Endothelial cell of umbilical vein (primary cell): ENCODE measurements around the gene ABTB1.

Experiments used
- CTCF ChIP-seq, 2 donors: IDR thresholded peaks; 1 replicate in 1 of 2; 2 replicates in 1 of 2; pipeline ENCODE4 v1.5.1; 2011; ENCODE audit warnings: low read length in 2 of 2, mild to moderate bottlenecking in 2 of 2, moderate library complexity in 2 of 2, control low read depth in 1 of 2, inconsistent platforms in 1 of 2, low read depth in 1 of 2; ENCODE audit not compliant: insufficient read depth in 1 of 2; ENCODE audit errors: extremely low read depth in 1 of 2
- EZH2 ChIP-seq: IDR thresholded peaks from 2 replicates; pipeline ENCODE4 v1.6.1; 2012; ENCODE audit warnings: borderline replicate concordance, low read depth, mild to moderate bottlenecking, moderate library complexity, low read length, inconsistent platforms; ENCODE audit not compliant: severe bottlenecking
- FOS ChIP-seq: IDR thresholded peaks from 2 replicates; pipeline ENCODE4 v1.6.1; 2011; ENCODE audit warnings: mild to moderate bottlenecking, low read length, moderate library complexity, borderline replicate concordance; ENCODE audit not compliant: insufficient read depth
- MAX ChIP-seq: IDR thresholded peaks from 2 replicates; pipeline ENCODE4 v1.6.1; 2011; ENCODE audit not compliant: insufficient read depth, insufficient read length
- POLR2AphosphoS5 ChIP-seq: IDR thresholded peaks from 2 replicates; pipeline ENCODE4 v1.6.1; 2012; ENCODE audit warnings: low read depth, mild to moderate bottlenecking, control low read depth, low read length, moderate library complexity; ENCODE audit not compliant: insufficient read depth

- TF ChIP-seq CTCF (IDR thresholded peaks at IDR 0.05; ENCODE audit: extremely low read depth in 1 of 2, insufficient read depth in 1 of 2, low read depth in 1 of 2, low read length in 2 of 2) (no peak), FOS (no peak), POLR2AphosphoS5 (no peak), MAX (no peak), EZH2 (no peak)
Observed at GRCh38 chr3:127628788-127629466, 43.8 kb upstream of the ABTB1 start, which contains the start of gene PODXL2.
